ENCODE measurements around the gene RGS13. TPM values are rescaled to one million over a fixed set of nuclear protein-coding genes. Genes with fewer than 3 reads are reported as not detected.

RGS13 gene
- total RNA-seq, 1 donor from 2014 or later = not detected

DNA sequence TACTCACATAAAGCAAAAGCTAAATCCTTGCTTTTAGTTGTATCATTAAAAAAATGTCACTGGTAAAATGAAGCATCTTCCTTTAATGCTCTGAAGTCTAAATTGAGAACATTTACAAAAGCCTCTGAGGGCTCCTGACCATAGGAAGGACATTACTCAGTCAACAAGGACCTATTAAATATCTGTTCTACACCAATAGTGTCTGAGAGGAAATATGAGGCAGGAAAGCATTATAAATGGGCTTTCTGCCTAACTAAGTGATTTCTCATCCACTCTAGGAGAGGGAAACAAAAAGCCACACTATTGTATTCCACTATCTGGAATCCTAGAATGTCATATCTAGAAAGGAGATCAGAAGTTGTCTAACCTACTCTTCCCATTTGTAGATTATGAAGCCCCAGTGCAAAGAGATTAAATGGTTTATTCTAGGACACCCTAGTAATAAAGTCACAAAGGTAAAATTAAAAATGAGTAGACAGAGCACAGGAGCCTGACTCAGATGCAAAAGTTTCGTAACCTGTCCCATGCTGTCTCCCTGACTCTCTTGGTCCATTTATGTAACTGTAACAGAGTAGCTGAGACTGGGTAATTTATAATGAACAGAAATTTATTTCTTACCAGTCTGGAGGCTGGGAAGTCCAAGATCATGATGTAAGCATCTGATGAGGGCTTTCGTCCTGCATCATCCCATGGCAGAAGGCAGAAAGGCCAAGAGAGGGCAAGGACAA is 42.8 kb upstream of the RGS13 start:
- no peak overlapping the region for H3K4me3 Mint-ChIP-seq (ENCODE audit: low read depth)
- H3K9me3 Mint-ChIP-seq (ENCODE audit: low read depth) = no peaks in the 10 kb centered on the region
- no peak overlapping the region for H3K27ac Mint-ChIP-seq
- TF ChIP-seq, protein P1, sequence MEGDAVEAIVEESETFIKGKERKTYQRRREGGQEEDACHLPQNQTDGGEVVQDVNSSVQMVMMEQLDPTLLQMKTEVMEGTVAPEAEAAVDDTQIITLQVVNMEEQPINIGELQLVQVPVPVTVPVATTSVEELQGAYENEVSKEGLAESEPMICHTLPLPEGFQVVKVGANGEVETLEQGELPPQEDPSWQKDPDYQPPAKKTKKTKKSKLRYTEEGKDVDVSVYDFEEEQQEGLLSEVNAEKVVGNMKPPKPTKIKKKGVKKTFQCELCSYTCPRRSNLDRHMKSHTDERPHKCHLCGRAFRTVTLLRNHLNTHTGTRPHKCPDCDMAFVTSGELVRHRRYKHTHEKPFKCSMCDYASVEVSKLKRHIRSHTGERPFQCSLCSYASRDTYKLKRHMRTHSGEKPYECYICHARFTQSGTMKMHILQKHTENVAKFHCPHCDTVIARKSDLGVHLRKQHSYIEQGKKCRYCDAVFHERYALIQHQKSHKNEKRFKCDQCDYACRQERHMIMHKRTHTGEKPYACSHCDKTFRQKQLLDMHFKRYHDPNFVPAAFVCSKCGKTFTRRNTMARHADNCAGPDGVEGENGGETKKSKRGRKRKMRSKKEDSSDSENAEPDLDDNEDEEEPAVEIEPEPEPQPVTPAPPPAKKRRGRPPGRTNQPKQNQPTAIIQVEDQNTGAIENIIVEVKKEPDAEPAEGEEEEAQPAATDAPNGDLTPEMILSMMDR (IDR thresholded peaks at IDR 0.05; ENCODE audit: unreplicated experiment) = no peak
- H3K4me1 Mint-ChIP-seq (ENCODE audit: low read depth) = peaks cover 6% of the 10 kb centered on the region
- no peaks in the 10 kb centered on the region for H3K36me3 Mint-ChIP-seq (ENCODE audit: insufficient read depth)
- no peak for DNase-seq (ENCODE audit: low spot score, unreplicated experiment)
- peaks cover 6% of the 10 kb centered on the region for H3K27me3 Mint-ChIP-seq

- DNase-seq (ENCODE audit: low spot score, unreplicated experiment) = no peak
- Mint-ChIP-seq H3K27me3 (peaks cover under 1% of the 10 kb centered on the region), H3K27ac (no peak overlapping the region), H3K9me3 (ENCODE audit: low read depth) (no peaks in the 10 kb centered on the region), H3K4me1 (ENCODE audit: low read depth) (peaks cover 6% of the 10 kb centered on the region), H3K36me3 (ENCODE audit: insufficient read depth) (no peaks in the 10 kb centered on the region), H3K4me3 (ENCODE audit: low read depth) (no peak overlapping the region)
- TF ChIP-seq, protein P1 (IDR thresholded peaks at IDR 0.05; ENCODE audit: unreplicated experiment) = no peak
Measured at GRCh38 chr1:192595299-192595698, 40.6 kb upstream of the RGS13 start.

GRCh38 chr1:192598589-192598988 is 37.4 kb upstream of the RGS13 start:
- no peak for DNase-seq (ENCODE audit: low spot score, unreplicated experiment)
- Mint-ChIP-seq H3K36me3 (ENCODE audit: insufficient read depth) (no peaks in the 10 kb centered on the region), H3K9me3 (ENCODE audit: low read depth) (no peaks in the 10 kb centered on the region), H3K4me3 (ENCODE audit: low read depth) (no peak overlapping the region), H3K4me1 (ENCODE audit: low read depth) (peaks cover 11% of the 10 kb centered on the region), H3K27me3 (no peaks in the 10 kb centered on the region), H3K27ac (no peak overlapping the region)
- TF ChIP-seq, protein P1 (IDR thresholded peaks at IDR 0.05; ENCODE audit: unreplicated experiment) = no peak

GRCh38 chr1:192600275-192600674 is 35.7 kb upstream of the RGS13 start:
- no peak for DNase-seq (ENCODE audit: low spot score, unreplicated experiment)
- Mint-ChIP-seq H3K9me3 (ENCODE audit: low read depth) (no peaks in the 10 kb centered on the region), H3K27me3 (no peaks in the 10 kb centered on the region), H3K4me3 (ENCODE audit: low read depth) (no peak overlapping the region), H3K4me1 (ENCODE audit: low read depth) (peaks cover 6% of the 10 kb centered on the region), H3K36me3 (ENCODE audit: insufficient read depth) (no peaks in the 10 kb centered on the region), H3K27ac (no peak overlapping the region)
- TF ChIP-seq, protein P1 (IDR thresholded peaks at IDR 0.05; ENCODE audit: unreplicated experiment) = no peak

- Mint-ChIP-seq H3K9me3 (ENCODE audit: low read depth) (no peaks in the 10 kb centered on the region), H3K27me3 (no peaks in the 10 kb centered on the region), H3K36me3 (ENCODE audit: insufficient read depth) (no peaks in the 10 kb centered on the region), H3K27ac (no peak overlapping the region), H3K4me1 (ENCODE audit: low read depth) (peaks cover 5% of the 10 kb centered on the region), H3K4me3 (ENCODE audit: low read depth) (no peak overlapping the region)
- TF ChIP-seq, protein P1 (IDR thresholded peaks at IDR 0.05; ENCODE audit: unreplicated experiment) = no peak
- DNase-seq (ENCODE audit: low spot score, unreplicated experiment) = no peak
Measured at GRCh38 chr1:192601143-192601542, 34.8 kb upstream of the RGS13 start.

Measured in progenitor cell of endocrine pancreas (in vitro differentiated cells).